Suppressor macrophage treated with lipopolysaccharide for 4 hours (primary cell): ENCODE results near the gene FAM110C.
"Not testable (repeated sequence)": the region's sequence is repeated elsewhere in the genome, so short reads cannot be mapped to it uniquely, and the experiment has no call there.

Experiments used
- DNase-seq: peaks from one replicate; pipeline ENCODE4 v3.0.0-alpha.2; 2020

Gene FAM110C

GRCh38 chr2:46471-47345 lies at the start of gene FAM110C:
Gene FAM110C (minus strand): TSS chr2:46505. CDS start chr2:46385, 120 bp downstream.
- DNase-seq, result no peak

GRCh38 chr2:92326-92725 lies 46.0 kb upstream of the FAM110C start:
- no peak for DNase-seq

- no peak for DNase-seq
Measured at GRCh38 chr2:90645-91312, 44.5 kb upstream of the FAM110C start.

- DNase-seq, result no peak
Measured at GRCh38 chr2:85761-86160, 39.5 kb upstream of the FAM110C start.

- DNase-seq, result no peak
Measured at GRCh38 chr2:84121-84520, 37.8 kb upstream of the FAM110C start.

GRCh38 chr2:80971-81736 lies 34.8 kb upstream of the FAM110C start:
- no peak for DNase-seq

GRCh38 chr2:80378-80777 lies 34.1 kb upstream of the FAM110C start:
- DNase-seq, result no peak

GRCh38 chr2:71309-72035 lies 25.2 kb upstream of the FAM110C start:
- no peak for DNase-seq

- DNase-seq, result no peak
Measured at GRCh38 chr2:69366-70344, 23.4 kb upstream of the FAM110C start.

- DNase-seq, result not testable (repeated sequence)
Measured at GRCh38 chr2:68637-69036, 22.3 kb upstream of the FAM110C start.

- no peak for DNase-seq
Measured at GRCh38 chr2:66853-67252, 20.5 kb upstream of the FAM110C start.

- DNase-seq, result no peak
Measured at GRCh38 chr2:65121-65520, 18.8 kb upstream of the FAM110C start.

GRCh38 chr2:55587-56448 lies 9.5 kb upstream of the FAM110C start:
- DNase-seq, result no peak

- no peak for DNase-seq
Measured at GRCh38 chr2:51613-52012, 5.3 kb upstream of the FAM110C start.

GRCh38 chr2:47737-48136 lies 1.4 kb upstream of the FAM110C start:
- DNase-seq, result no peak

- DNase-seq, result no peak
Measured at GRCh38 chr2:47346-47725, 1.0 kb upstream of the FAM110C start.

- no peak for DNase-seq
Measured at GRCh38 chr2:46131-46470, 204 bp downstream of the FAM110C start.

GRCh38 chr2:45342-46130 lies 769 bp downstream of the FAM110C start:
- DNase-seq, result no peak

GRCh38 chr2:44748-45341 lies 1.5 kb downstream of the FAM110C start:
- no peak for DNase-seq

GRCh38 chr2:42788-43187 lies 3.5 kb downstream of the FAM110C start:
- no peak for DNase-seq
